DOHH2 (cell line): ENCODE data around the gene MISP.

Experiments used
- H3F3A ChIP-seq: fragments of 200-600 bp; sonication (generic), shearing (Covaris generic); 2 replicates; pipeline ENCODE4 v1.6.0; 2016; ENCODE audit warnings: antibody characterized with exemption, mild to moderate bottlenecking; ENCODE audit not compliant: control insufficient read depth, insufficient read depth
- H3K27ac ChIP-seq: fragments of 200-600 bp; sonication (generic); 2 replicates; pipeline ENCODE4 v1.5.1; 2014; ENCODE audit warnings: low read depth, mild to moderate bottlenecking, low read length, moderate library complexity
- H3K27me3 ChIP-seq: fragments of 200-600 bp; sonication (generic); 2 replicates; pipeline ENCODE4 v1.6.1; 2014; ENCODE audit warnings: mild to moderate bottlenecking, low read length, mixed read lengths; ENCODE audit not compliant: control insufficient read depth
- H3K36me3 ChIP-seq: fragments of 200-600 bp; sonication (generic); 2 replicates; pipeline ENCODE4 v1.6.1; 2014; ENCODE audit warnings: mild to moderate bottlenecking, low read length, moderate library complexity, mixed read lengths; ENCODE audit not compliant: control insufficient read depth
- H3K4me1 ChIP-seq: fragments of 200-600 bp; sonication (generic); 2 replicates; pipeline ENCODE4 v1.6.1; 2014; ENCODE audit warnings: mild to moderate bottlenecking, low read length, mixed read lengths; ENCODE audit not compliant: control insufficient read depth
- H3K4me2 ChIP-seq: fragments of 200-600 bp; sonication (generic); 2 replicates; pipeline ENCODE4 v1.6.0; 2014; ENCODE audit warnings: mild to moderate bottlenecking, low read length, moderate library complexity
- H3K4me3 ChIP-seq: fragments of 200-600 bp; sonication (generic); 2 replicates; pipeline ENCODE4 v1.5.1; 2014; ENCODE audit warnings: mild to moderate bottlenecking, low read length, mixed read lengths
- H3K79me2 ChIP-seq: fragments of 200-600 bp; sonication (generic); 2 replicates; pipeline ENCODE4 v1.6.1; 2014; ENCODE audit warnings: mild to moderate bottlenecking, low read length, mixed read lengths; ENCODE audit not compliant: control insufficient read depth
- H3K9me2 ChIP-seq: fragments of 200-600 bp; sonication (generic); replicated peaks from 2 replicates; pipeline ENCODE4 v1.6.1; 2014; ENCODE audit warnings: mild to moderate bottlenecking, low read length, mixed read lengths; ENCODE audit not compliant: control insufficient read depth
- H3K9me3 ChIP-seq: fragments of 200-600 bp; sonication (generic); 2 replicates; pipeline ENCODE4 v1.6.1; 2014; ENCODE audit warnings: antibody characterized with exemption, low read length, mixed read lengths; ENCODE audit not compliant: control insufficient read depth, insufficient read depth
- H4K20me1 ChIP-seq: fragments of 200-600 bp; sonication (generic); 2 replicates; pipeline ENCODE4 v1.6.0; 2014; ENCODE audit warnings: low read depth, mild to moderate bottlenecking, antibody characterized with exemption, low read length, moderate library complexity; ENCODE audit not compliant: control insufficient read depth, insufficient read depth
- CTCF ChIP-seq: fragments of 200-600 bp; sonication (generic); IDR thresholded peaks from one replicate; pipeline ENCODE4 v1.5.1; 2014; ENCODE audit warnings: antibody characterized with exemption, mild to moderate bottlenecking, low read depth, low read length; ENCODE audit not compliant: poor library complexity, severe bottlenecking
- EZH2phosphoT487 ChIP-seq: fragments of 200-600 bp; sonication (generic); IDR thresholded peaks from 2 replicates; pipeline ENCODE4 v1.6.1; 2017; ENCODE audit warnings: borderline replicate concordance, mild to moderate bottlenecking, antibody characterized with exemption, low read length, moderate library complexity, mixed read lengths

The MISP gene

DNA sequence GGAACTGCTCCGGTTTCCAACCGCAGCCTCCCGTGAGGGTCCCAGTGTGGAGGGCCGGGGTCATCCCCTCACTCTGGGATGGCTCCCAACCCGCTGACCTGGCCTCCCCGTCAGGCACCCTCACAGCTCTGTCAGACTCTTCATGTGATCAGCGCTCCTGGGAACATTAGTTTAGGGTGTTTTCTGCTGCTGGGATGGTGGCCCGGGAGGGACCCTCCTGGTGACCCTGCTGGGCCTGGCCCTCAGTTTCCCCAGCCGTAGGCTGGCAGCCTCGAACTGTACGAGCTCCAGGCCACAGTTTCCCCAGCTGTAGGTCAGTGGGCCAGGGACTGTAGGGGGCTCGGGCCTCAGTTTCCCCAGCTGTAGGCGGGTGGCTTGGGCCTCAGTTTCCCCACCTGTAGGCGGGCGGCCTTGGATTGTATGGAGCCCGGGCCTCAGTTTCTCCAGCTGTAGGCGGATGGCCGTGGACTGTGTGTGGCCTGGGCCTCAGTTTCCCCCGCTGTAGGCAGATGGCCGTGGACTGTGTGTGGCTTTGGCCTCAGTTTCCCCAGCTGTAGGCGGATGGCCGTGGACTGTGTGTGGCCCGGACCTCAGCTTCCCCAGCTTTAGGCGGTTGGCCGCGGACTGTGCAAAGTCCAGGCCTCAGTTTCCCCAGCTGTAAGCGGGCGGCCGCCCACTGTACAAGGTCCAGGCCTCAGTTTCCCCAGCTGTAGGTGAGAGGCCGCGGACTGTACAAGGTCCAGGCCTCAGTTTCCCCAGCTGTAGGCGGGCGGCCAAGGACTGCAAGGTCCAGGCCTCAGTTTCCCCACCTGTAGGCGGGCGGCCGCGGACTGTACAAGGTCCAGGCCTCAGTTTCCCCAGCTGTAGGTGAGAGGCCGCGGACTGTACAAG lies 45.0 kb downstream of the MISP start:
- Histone ChIP-seq H3K27ac (no peak overlapping the region), H3K4me1 (peaks cover 25% of the 10 kb centered on the region), H3K79me2 (peaks cover 44% of the 10 kb centered on the region), H3K9me2 (no peaks in the 10 kb centered on the region), H3K27me3 (no peaks in the 10 kb centered on the region), H3K4me2 (peak overlapping the region; percentile 89), H3K4me3 (peak overlapping the region; percentile 95), H3K36me3 (peaks cover 30% of the 10 kb centered on the region), H3F3A (no peaks in the 10 kb centered on the region), H4K20me1 (peaks cover 28% of the 10 kb centered on the region), H3K9me3 (no peaks in the 10 kb centered on the region)
- no peak for TF ChIP-seq EZH2phosphoT487
- TF ChIP-seq CTCF, result no peak

DNA sequence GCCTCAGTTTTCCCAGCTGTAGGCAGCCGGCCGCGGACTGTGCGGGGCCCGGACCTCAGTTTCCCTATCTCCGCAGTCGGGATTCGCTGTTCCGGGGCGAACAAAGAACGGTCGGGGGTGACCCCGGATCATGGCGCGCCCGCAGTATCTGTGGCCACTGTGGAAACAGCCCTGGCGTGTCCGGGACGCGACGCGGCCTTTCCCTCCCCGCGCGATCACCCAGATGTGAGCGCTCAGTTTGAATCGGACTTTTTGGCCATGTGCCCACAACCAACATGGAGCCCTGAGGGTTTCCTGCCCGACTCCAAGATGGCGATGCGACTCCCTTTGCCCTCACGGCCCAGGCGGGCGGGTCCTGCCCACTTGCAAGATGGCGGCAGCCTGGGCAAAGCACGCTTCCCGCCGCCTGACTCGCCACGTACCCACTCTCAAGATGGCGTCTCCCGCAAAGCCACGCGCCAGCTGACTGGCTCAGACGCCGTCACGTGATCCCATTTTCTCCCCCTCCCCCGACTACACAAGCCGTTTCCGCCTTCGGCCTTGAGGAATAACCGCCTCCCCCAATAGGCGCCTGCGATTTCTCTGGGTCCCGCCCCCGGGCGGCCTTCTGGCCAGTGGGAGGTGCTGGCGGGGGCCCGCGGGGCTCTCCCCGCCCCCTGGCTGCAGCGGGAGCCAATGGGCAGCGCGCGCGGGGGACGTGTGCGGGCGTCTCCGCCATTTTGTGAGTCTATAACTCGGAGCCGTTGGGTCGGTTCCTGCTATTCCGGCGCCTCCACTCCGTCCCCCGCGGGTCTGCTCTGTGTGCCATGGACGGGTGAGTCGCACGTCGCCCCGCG lies 46.0 kb downstream of the MISP start, which contains the start of gene PTBP1:
Gene PTBP1, plus strand, starts transcription at position 761 of the 836 bp plus-strand sequence. Its CDS starts 46 bp downstream, at position 807.
- Histone ChIP-seq H3K27ac (peak within 1 kb of the TSS; percentile 71), H3K9me2 (no peaks in the 10 kb centered on the region), H3K4me3 (peak within 1 kb of the TSS; percentile 95), H3F3A (no peaks in the 10 kb centered on the region), H3K4me2 (peak within 1 kb of the TSS; percentile 89), H4K20me1 (peaks cover 38% of the 10 kb centered on the region), H3K79me2 (peaks cover 54% of the 10 kb centered on the region), H3K36me3 (peaks cover 40% of the 10 kb centered on the region), H3K4me1 (peaks cover 25% of the 10 kb centered on the region), H3K9me3 (no peaks in the 10 kb centered on the region), H3K27me3 (no peaks in the 10 kb centered on the region)
- no peak for TF ChIP-seq EZH2phosphoT487
- TF ChIP-seq CTCF, result no peak

GRCh38 chr19:797528-798414 lies 46.9 kb downstream of the MISP start:
- Histone ChIP-seq H3K4me1 (peaks cover 25% of the 10 kb centered on the region), H3K4me3 (peak overlapping the region; percentile 83), H3K27ac (peak overlapping the region; percentile 71), H3K27me3 (no peaks in the 10 kb centered on the region), H3K9me2 (no peaks in the 10 kb centered on the region), H4K20me1 (peaks cover 45% of the 10 kb centered on the region), H3F3A (no peaks in the 10 kb centered on the region), H3K36me3 (peaks cover 49% of the 10 kb centered on the region), H3K9me3 (no peaks in the 10 kb centered on the region), H3K79me2 (peaks cover 62% of the 10 kb centered on the region), H3K4me2 (peak overlapping the region; percentile 86)
- TF ChIP-seq CTCF, result no peak
- no peak for TF ChIP-seq EZH2phosphoT487
